ENCODE measurements around the gene CHIA. TPM values are rescaled to one million over a fixed set of nuclear protein-coding genes. Genes with fewer than 3 reads are reported as not detected.

The CHIA gene
- total RNA-seq = not detected

GRCh38 chr1:111290630-111291029, at the start of gene CHIA:
TSS of gene CHIA (plus strand) at chr1:111290851. CDS start at chr1:111310468, 19,617 bp downstream.
- WGBS, 2 donors = 30% methylated on average over 7 of the region's 7 CpGs
- no peaks in the 10 kb centered on the region for H3K4me1 ChIP-seq
- TF ChIP-seq POLR2A (IDR thresholded peaks at IDR 0.05) (no peak), EP300 (IDR thresholded peaks at IDR 0.05) (no peak)
- TF ChIP-seq, protein P1, sequence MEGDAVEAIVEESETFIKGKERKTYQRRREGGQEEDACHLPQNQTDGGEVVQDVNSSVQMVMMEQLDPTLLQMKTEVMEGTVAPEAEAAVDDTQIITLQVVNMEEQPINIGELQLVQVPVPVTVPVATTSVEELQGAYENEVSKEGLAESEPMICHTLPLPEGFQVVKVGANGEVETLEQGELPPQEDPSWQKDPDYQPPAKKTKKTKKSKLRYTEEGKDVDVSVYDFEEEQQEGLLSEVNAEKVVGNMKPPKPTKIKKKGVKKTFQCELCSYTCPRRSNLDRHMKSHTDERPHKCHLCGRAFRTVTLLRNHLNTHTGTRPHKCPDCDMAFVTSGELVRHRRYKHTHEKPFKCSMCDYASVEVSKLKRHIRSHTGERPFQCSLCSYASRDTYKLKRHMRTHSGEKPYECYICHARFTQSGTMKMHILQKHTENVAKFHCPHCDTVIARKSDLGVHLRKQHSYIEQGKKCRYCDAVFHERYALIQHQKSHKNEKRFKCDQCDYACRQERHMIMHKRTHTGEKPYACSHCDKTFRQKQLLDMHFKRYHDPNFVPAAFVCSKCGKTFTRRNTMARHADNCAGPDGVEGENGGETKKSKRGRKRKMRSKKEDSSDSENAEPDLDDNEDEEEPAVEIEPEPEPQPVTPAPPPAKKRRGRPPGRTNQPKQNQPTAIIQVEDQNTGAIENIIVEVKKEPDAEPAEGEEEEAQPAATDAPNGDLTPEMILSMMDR (IDR thresholded peaks at IDR 0.05) = no peak
- H3K4me3 ChIP-seq = no peak within 1 kb of the TSS
- no peak for DNase-seq (ENCODE audit: low spot score in 2 of 2)
- no peaks in the 10 kb centered on the region for H3K36me3 ChIP-seq
- H3K27me3 ChIP-seq = no peaks in the 10 kb centered on the region
- no peaks in the 10 kb centered on the region for H3K9me3 ChIP-seq
- H3K27ac ChIP-seq = no peak within 1 kb of the TSS

GRCh38 chr1:111241797-111242196, 48.9 kb upstream of the CHIA start:
- no peaks in the 10 kb centered on the region for H3K9me3 ChIP-seq
- 72 to 91% methylated on average over 2 of the region's 2 CpGs for WGBS, 2 donors
- TF ChIP-seq POLR2A (IDR thresholded peaks at IDR 0.05) = no peak
- no peak for TF ChIP-seq EP300 (IDR thresholded peaks at IDR 0.05)
- TF ChIP-seq, protein P1 (IDR thresholded peaks at IDR 0.05) = no peak
- H3K27ac ChIP-seq = no peak overlapping the region
- H3K4me3 ChIP-seq = no peak overlapping the region
- H3K4me1 ChIP-seq = no peaks in the 10 kb centered on the region
- no peak for DNase-seq (ENCODE audit: low spot score in 2 of 2)
- H3K27me3 ChIP-seq = no peaks in the 10 kb centered on the region
- no peaks in the 10 kb centered on the region for H3K36me3 ChIP-seq

DNA sequence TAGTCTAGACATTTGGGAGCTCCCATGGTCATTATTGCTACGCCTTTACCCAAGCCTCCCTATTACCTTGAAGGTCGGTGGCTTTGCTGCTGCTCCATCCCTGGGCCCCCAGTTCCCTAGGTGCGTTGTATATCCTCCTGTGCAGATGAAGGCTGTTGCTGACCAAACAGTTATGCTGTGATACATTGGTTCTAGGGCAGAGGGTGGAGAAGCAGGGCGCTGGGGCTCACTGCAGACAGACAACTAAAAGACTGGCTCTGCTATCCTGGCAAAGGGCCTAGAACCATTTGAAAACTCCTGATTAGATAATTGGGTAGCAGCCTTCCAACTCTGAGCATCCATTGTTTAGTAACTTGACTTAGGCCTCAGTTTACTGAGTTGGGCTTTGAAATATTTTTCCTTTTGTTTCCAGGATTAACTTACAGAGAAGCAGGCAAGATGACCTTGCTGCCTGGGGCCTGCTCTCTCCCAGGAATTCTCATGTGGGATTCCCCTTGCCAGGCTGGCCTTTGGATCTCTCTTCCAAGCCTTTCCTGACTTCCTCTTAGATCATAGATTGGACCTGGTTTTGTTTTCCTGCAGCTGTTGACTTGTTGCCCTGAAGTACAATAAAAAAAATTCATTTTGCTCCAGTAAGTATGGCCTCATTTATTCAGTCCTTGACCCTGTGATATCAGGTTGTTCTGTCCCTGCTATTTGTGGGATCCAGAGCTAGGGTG, 47.7 kb upstream of the CHIA start:
- H3K27me3 ChIP-seq = no peaks in the 10 kb centered on the region
- TF ChIP-seq, protein P1 (IDR thresholded peaks at IDR 0.05) = no peak
- TF ChIP-seq POLR2A (IDR thresholded peaks at IDR 0.05) = no peak
- TF ChIP-seq EP300 (IDR thresholded peaks at IDR 0.05) = no peak
- H3K9me3 ChIP-seq = no peaks in the 10 kb centered on the region
- H3K4me1 ChIP-seq = no peaks in the 10 kb centered on the region
- no peak overlapping the region for H3K27ac ChIP-seq
- WGBS, 2 donors = 35 to 41% methylated on average over 4 of the region's 4 CpGs
- H3K36me3 ChIP-seq = no peaks in the 10 kb centered on the region
- DNase-seq (ENCODE audit: low spot score in 2 of 2) = no peak
- H3K4me3 ChIP-seq = no peak overlapping the region

DNA sequence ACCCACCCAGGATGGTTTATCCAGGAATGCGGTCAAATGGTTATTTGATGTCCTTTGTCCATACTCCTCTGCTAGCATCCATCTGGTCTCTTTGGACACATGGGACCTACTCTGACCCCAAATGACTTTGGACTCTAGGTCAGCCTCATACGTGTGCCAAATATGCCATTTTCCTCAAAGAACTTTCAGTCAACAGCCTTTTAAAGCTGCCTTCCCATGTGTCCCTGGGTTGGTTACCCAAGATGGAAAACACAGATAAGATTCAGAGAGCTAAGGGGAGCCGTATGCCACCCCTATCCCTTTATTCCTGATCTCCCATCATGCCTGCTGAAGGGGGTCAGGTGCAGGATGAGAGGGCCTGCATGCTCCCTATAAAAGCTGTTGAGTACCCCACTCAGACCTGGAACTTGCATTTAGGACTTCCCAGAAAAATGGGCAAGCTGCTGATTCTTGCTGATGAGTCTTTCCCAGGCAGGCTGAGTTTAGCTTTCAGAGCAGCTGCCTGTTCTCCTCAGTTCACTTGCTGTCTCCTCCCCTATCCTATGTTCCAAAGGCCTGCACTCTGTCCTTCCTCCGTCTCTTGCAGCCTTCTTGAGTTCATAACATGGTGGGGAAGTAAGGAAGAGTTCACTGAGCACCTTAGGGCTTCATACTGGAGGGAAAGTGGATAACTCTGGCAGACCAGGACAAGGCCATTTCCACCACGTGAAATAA, 43.4 kb upstream of the CHIA start:
- H3K27ac ChIP-seq = no peak overlapping the region
- 76 to 78% methylated on average over 5 of the region's 5 CpGs for WGBS, 2 donors

More for the DNA sequence above, 43.4 kb upstream of the CHIA start:
- no peaks in the 10 kb centered on the region for H3K36me3 ChIP-seq
- no peak overlapping the region for H3K4me3 ChIP-seq
- TF ChIP-seq, protein P1 (IDR thresholded peaks at IDR 0.05) = no peak
- TF ChIP-seq POLR2A (IDR thresholded peaks at IDR 0.05) (no peak), EP300 (IDR thresholded peaks at IDR 0.05) (no peak)
- no peaks in the 10 kb centered on the region for H3K4me1 ChIP-seq
- H3K9me3 ChIP-seq = no peaks in the 10 kb centered on the region
- H3K27me3 ChIP-seq = no peaks in the 10 kb centered on the region
- no peak for DNase-seq (ENCODE audit: low spot score in 2 of 2)

All from tibial nerve (tissue), 4 donors.